ENCODE measurements around the gene QTRT2.

The QTRT2 gene

DNA sequence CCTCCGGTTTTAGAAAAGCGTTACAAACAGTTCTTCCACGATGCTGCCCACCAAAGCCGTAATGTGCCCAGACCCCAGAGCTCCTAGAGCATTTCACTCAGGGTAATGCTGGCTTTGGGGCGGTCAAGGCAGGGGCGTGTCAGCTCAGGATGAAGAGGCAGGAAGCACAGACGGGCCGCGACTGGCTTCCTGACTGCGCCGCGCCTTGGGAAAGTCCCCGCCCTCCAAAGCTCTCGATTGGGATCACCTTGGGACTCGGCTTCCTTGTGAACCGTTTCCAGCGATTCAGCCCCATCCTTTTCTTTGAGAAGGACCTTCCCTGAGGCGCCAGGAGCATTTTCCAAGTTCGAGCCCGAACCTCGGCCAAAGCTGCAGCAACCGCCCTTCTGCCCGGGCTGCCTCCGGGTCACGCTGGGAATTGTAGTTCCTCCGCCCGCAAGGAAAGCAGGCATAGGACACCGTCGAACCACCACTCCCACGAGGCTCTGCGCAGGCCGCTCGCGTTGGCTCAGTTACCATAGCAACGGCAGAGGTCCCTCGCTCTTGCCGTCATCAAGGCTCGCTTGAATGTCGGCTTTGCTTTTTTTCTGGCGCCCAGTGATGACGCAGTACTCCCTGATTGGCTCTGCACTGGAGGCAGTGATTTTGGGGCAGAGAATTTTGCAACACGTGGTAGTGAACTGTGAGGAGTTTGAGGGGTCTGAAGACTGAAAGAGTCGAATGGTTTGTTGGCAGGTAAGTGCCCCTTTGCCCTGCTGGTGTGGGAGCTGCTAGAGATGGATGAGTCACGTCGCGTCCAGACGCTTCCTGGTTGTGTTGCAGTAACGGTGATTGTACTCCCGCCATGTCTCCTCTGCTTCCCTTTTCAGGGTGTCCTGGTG is at the start of gene QTRT2, which contains the start of gene CCDC191:
Gene QTRT2 (plus strand): TSS at position 608 of the 881 bp plus-strand sequence. CDS start 8,521 bp downstream, outside the sequence.
Gene CCDC191 (minus strand): TSS at position 397 of the 881 bp plus-strand sequence. CDS start 60 bp downstream, at position 337.
- peak; percentile 98 for DNase-seq

DNA sequence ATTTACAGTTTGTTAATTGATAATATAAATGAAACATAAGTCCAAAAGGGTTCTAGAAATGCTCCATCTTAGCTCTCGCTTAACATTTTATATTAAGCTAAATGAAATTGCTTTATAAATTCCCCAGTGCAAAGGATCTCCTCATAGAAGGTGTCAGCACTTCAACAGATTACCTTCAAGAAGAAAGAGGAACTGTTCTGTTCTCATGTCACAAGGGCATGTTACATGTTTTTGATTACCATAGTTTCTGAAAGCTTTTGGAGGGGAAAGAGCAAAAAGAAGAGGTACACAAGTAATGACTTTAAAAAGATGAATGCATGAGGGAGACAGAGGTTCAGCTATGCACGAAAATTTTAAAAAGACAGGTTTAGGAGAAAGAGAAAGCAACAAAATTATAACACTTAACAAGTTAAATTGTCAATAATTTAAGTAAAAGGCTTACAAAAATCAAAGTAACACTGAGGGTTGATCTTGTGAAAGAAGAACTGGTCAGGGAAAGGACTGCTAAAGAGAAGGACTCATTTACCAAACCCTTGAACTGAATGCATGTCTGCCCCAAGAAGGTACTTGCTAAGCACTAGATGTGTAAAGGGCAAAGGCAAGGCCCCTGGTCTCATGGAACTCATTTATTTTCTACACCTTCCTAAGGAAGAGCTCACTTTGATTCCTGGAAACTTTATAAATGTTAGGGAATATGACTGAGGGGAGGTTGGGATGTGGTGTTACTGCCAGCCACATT is 45.3 kb upstream of the QTRT2 start:
- no peak for DNase-seq

DNA sequence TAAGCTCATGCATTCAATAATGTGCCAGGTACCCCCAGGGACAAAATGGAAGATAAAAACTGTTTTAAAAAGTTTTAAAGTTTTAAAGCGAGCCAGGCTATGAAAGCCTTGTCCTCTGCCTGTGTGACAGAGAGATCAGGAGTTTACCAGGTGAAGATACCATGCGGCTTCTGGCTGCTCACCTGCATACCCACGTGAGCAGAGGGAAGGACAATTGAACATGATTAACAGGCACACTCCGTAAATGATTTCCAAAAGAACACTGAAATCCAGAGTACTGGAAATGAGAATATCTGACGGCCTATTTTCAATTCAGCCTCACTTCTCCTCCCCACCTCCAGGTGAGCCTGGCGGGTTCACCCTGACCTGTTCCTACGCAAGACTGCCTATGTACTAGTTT is 42.3 kb upstream of the QTRT2 start:
- no peak for DNase-seq

DNA sequence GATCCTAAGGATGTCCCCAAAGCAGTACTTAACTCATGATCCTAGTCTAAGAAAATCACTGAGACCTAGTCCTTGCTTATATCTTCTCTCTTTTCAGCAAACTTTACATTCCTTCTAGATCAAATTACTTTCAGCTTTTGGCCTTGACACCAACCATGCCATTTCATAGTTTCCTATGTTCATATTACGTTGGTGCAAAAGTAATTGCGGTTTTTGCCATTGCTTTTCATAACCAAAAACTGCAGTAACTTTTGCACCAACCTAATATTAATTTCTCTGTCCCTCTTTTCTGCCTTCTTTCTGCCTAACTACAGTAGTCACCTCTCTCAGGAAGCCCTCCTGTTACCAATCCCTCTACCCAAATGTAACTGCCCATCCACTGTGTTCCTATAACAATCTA is 37.1 kb upstream of the QTRT2 start:
- DNase-seq: no peak

- DNase-seq: no peak
Measured at GRCh38 chr3:114020907-114021306, 35.6 kb upstream of the QTRT2 start.

DNA sequence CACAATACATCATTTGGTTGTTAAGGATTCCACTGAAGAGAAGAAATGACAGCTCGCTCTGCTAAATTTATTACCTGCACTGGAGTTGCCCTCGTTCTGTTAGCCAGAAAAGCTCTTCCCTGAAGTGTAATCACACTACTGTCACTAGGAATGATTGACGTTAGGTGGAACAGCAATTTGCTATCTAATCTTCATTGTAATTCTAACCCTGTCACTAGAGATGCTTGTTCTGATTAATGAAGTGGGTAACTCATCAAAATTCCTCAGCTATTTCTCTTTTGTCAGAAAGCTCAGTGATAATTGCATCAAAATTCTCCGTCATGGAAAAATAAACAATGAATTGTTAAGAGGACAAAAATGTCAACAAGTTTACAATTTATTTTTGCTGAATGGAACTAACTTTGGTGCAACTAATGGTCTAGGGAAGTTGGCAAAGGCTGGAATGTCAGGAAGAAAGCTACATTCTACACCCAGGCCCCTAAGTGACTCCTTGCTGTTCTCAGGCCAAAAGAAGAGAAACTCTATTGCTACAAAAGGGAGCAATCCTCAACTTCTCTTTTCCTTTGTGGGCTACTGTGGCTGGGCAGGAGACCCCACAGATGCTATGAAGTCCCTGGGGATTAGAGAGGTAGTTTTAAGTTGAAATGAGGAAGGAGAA is 34.3 kb upstream of the QTRT2 start:
- no peak for DNase-seq

- DNase-seq: no peak
Measured at GRCh38 chr3:114025451-114025850, 31.1 kb upstream of the QTRT2 start.

DNA sequence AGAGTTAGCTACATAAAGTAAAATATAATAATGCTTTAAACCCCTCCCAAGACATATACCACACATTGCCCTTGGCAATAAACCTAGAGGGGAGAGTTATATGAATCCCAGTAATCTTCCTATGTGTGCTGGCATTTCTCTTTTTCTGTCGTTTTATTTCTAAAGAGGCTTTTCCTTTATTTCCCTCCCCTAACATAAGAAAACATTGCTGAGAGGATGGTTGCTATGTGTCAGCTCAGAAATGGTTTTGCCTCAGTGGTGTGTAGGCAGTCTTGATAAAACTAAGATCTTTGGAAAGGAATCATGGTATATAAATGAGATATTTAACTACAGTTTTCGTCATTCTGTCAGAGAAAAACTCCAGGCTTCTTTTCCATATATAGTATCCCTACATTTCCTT is 30.2 kb upstream of the QTRT2 start:
- DNase-seq: no peak

- no peak for DNase-seq
Measured at GRCh38 chr3:114033721-114034120, 22.8 kb upstream of the QTRT2 start.

GRCh38 chr3:114034211-114034610 is 22.3 kb upstream of the QTRT2 start:
- no peak for DNase-seq

DNA sequence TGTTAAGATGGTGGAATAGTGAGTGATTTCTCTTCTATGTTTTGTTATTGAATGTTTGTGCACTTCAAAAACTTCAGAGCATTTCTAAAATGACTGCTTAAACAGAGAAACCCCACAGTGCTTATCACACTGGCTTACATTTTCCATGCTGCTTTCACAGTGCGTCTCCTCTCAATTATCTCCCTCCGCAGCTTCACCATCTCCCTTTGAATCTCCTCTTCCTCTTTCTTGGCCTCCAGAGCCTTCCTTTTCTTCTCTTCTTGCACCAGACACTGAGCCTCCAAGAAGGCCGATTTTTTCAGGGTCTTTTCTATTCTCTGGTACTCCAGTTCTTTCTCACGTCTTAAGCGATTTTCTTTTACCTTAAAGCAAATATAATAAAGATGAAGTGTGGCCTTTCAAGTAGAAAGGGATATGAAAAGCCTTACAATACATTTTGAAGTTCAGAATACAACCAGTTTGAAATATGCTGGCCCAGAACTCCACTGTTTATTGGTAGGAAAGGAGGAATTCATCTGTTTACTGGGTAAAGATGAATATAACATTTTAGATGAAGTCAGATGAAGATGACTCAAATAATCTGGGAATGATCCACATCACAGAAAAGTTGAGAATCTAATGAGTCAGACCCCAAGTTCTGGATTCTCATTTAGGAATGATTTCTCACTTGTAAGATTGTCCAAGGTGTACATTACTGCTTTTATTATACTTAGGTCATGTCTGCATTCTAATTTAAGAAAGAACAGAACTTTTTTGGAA is 21.6 kb upstream of the QTRT2 start:
- no peak for DNase-seq

DNA sequence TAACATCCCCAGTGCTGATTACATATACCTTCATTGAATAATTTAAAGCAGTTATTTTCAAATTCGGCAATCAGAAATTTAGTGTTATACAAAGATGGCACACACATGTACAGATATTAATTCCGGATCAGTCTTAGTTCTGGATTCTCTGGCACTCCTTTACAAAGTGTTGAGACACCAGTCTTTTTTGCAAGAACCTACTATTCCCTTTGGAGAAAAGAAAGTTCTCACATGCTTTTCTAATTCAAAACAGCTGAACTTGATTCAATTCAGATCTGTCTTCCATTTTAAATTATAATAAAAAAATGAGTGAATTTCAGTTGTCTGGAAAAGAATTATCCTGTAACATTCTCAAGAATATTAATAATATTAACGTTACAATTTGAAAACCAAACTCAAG is 20.6 kb upstream of the QTRT2 start:
- no peak for DNase-seq

GRCh38 chr3:114043205-114043604 is 13.3 kb upstream of the QTRT2 start:
- DNase-seq: no peak

DNA sequence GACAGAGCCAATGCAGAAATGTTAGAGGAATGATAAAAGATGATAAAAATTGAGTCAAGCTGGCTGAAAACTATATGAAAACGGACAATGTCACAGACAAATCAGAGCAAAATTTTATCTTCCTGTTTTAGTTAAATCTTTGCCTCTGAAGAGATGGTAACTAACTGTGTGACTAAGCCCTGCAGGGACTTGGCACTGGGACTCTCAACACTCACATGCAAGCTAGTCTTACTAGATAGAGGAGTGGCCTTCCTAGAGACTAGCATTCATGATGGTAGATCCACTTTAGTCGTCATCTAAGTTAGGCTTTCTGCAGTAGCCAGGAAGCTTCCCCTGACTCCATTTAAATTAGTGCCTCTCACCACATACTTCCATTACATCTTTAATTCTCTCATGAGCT is 4.3 kb upstream of the QTRT2 start:
- DNase-seq: no peak

GRCh38 chr3:114057011-114057347 is 442 bp downstream of the QTRT2 start:
- DNase-seq: no peak

GRCh38 chr3:114058646-114059045 is 2.1 kb downstream of the QTRT2 start:
- DNase-seq: no peak

- no peak for DNase-seq
Measured at GRCh38 chr3:114060906-114061655, 4.5 kb downstream of the QTRT2 start.

DNA sequence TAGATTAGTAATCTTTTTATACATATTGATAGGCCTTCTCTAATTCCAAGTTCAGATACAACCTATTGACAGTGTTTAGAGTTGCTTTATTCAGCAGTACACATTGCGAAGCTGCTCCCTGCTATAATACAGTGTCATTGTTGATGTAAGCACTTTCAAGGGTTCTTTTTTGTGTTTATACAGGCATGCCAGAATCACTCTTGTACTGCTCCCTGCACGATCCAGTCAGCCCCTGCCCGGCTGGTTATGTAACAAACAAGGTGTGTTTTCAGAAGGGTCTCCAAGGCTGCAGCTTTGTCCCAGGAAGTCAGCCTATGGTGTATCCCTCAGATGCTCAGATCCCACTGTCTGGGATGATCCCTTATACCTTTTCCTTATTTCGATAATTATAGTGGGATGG is 11.3 kb downstream of the QTRT2 start:
- DNase-seq: no peak

DNA sequence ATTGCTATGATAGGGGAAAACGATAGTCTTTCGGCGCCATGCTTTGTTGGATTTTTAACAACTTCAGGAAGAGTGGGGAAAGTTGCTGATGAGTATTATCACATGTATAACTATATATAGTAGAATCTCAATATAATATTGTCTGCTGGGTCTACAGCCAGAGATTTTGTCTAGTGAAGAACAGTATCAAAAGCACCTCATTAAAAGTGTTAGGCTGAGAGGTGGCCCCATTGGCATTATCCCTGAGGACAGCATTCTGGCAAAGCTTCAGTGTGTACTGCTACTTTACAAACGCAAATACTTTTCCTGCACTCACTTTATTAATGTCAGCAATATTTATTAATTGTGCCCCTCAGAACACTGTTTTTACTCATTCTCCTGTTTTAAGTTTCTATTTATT is 11.8 kb downstream of the QTRT2 start:
- no peak for DNase-seq

DNA sequence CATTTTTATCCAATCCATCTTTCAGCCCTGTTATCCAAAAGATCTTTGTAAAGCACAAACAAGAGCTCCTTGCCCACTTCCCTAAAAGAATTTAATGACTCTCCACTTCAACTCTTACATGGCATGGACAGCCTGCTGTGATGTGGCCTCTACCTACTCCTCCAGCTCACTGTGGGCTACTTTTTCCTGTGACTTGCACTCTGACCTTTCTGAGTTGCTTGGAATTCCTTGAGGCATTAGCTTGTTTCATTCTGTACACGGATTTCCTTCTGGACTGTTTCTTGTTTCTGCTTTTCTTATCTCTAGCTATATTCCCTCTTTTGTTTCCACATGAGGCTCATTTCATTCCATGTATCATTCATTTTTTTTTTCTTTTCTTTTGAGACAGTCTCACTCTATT is 15.2 kb downstream of the QTRT2 start:
- no peak for DNase-seq

GRCh38 chr3:114076711-114077110 is 20.2 kb downstream of the QTRT2 start:
- DNase-seq: no peak

DNA sequence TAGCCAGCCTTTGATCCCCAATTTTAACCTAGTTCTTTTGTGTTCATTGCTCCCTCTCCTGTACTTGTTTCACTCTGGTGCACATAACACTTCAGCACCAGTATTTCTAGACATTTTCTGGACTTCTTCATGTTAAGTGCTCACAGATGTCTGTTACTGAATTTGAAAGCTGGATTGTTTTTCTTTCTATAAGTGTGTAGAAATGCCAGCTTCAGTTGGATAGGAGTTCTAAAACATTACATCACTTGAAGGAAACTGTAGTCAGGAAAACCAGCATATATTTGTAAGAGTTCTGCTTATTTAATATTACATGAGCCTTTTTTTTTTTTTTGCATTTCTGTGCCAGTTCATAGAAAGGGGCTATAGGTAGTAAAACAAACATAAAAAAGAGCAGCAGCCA is 21.6 kb downstream of the QTRT2 start:
- DNase-seq: no peak

All from activated CD4-positive, alpha-beta T cell treated with anti-CD3 and anti-CD28 coated beads for 48 hours (primary cell).